ENCODE results near the gene CIDEC. TPM values are rescaled to one million over a fixed set of nuclear protein-coding genes. Genes with fewer than 3 reads are reported as not detected.

The CIDEC gene
- total RNA-seq, 1 donor = not detected

- DNase-seq (ENCODE audit: low read depth) = no peak
- no peak for TF ChIP-seq CTCF (IDR thresholded peaks at IDR 0.05; ENCODE audit: insufficient read depth, low read depth, low read length)
- H3K4me3 ChIP-seq (ENCODE audit: low read depth, low read length) = no peak overlapping the region
Measured at GRCh38 chr3:9909221-9910013, 29.4 kb upstream of the CIDEC start.

GRCh38 chr3:9908286-9908685, 28.2 kb upstream of the CIDEC start:
- H3K4me3 ChIP-seq (ENCODE audit: low read depth, low read length) = no peak overlapping the region
- TF ChIP-seq CTCF (IDR thresholded peaks at IDR 0.05; ENCODE audit: insufficient read depth, low read depth, low read length) = no peak
- no peak for DNase-seq (ENCODE audit: low read depth)

- no peak overlapping the region for H3K4me3 ChIP-seq (ENCODE audit: low read depth, low read length)
- no peak for TF ChIP-seq CTCF (IDR thresholded peaks at IDR 0.05; ENCODE audit: insufficient read depth, low read depth, low read length)
- no peak for DNase-seq (ENCODE audit: low read depth)
Measured at GRCh38 chr3:9906480-9906879, 26.4 kb upstream of the CIDEC start.

- H3K4me3 ChIP-seq (ENCODE audit: low read depth, low read length) = no peak overlapping the region
- DNase-seq (ENCODE audit: low read depth) = no peak
- no peak for TF ChIP-seq CTCF (IDR thresholded peaks at IDR 0.05; ENCODE audit: insufficient read depth, low read depth, low read length)
Measured at GRCh38 chr3:9903904-9904303, 23.9 kb upstream of the CIDEC start.

GRCh38 chr3:9903238-9903624, 23.2 kb upstream of the CIDEC start:
- no peak overlapping the region for H3K4me3 ChIP-seq (ENCODE audit: low read depth, low read length)
- DNase-seq (ENCODE audit: low read depth) = peak; percentile 14
- TF ChIP-seq CTCF (IDR thresholded peaks at IDR 0.05; ENCODE audit: insufficient read depth, low read depth, low read length) = no peak

- no peak within 1 kb of the TSS for H3K4me3 ChIP-seq (ENCODE audit: low read depth, low read length)
- no peak for TF ChIP-seq CTCF (IDR thresholded peaks at IDR 0.05; ENCODE audit: insufficient read depth, low read depth, low read length)
- DNase-seq (ENCODE audit: low read depth) = no peak
Measured at GRCh38 chr3:9902372-9903237, 22.6 kb upstream of the CIDEC start, which contains the start of gene IL17RE. IL17RE (plus strand) TSS chr3:9902848; CDS start chr3:9902933, 85 bp downstream.

All from fibroblast of villous mesenchyme (primary cell).